Peyer's patch (tissue), 4 donors: ENCODE measurements around the gene CHAMP1. TPM values are rescaled to one million over a fixed set of nuclear protein-coding genes. Genes with fewer than 3 reads are reported as not detected.

Experiments used
- DNase-seq, 3 donors: peaks; one replicate each; pipeline ENCODE4 v3.0.0-alpha.2; 2017 to 2019
- H3K27ac ChIP-seq, 4 donors: fragments of 200-600 bp; sonication (generic); one replicate each; pipeline ENCODE4 v1.5.1; 2016 to 2019
- H3K27me3 ChIP-seq, 2 donors: fragments of 200-600 bp; sonication (generic); one replicate each; pipeline ENCODE4 v1.5.1; 2019
- H3K36me3 ChIP-seq, 3 donors: fragments of 200-600 bp; sonication (generic); one replicate each; pipeline ENCODE4 v1.5.1; 2016 to 2019
- H3K4me1 ChIP-seq, 4 donors: fragments of 200-600 bp; sonication (generic); one replicate each; pipeline ENCODE4 v1.5.1; 2016 to 2019
- H3K4me3 ChIP-seq, 4 donors: fragments of 200-600 bp; sonication (generic); 1 replicate in 3 of 4; 2 replicates in 1 of 4; pipeline ENCODE4 v1.5.1; 2016 to 2019; ENCODE audit warnings: mild to moderate bottlenecking in 1 of 4
- H3K9me3 ChIP-seq, 4 donors: fragments of 200-600 bp; sonication (generic); one replicate each; pipeline ENCODE4 v1.5.1; 2016 to 2019; ENCODE audit warnings: mild to moderate bottlenecking in 1 of 4
- CTCF ChIP-seq, 6 experiments: fragments of 450-650 bp in 4 of 6; fragments of 200-600 bp in 2 of 6; sonication (generic) in 1 of 6; IDR thresholded peaks; one replicate each; pipeline ENCODE4 v1.5.1; 2017 to 2019; ENCODE audit warnings: antibody characterized with exemption in 6 of 6, mild to moderate bottlenecking in 3 of 6, moderate library complexity in 1 of 6
- POLR2A ChIP-seq, 2 donors: fragments of 450-650 bp; IDR thresholded peaks; one replicate each; pipeline ENCODE4 v1.5.1; 2017; ENCODE audit warnings: antibody characterized with exemption in 2 of 2, mild to moderate bottlenecking in 2 of 2, moderate library complexity in 2 of 2
- total RNA-seq, 4 donors: library from RNA; depleted of rRNA; stranded (reverse); fragments of >200 nt; gene quantifications; one replicate each; pipeline ENCODE4 v1.1.0, GENCODE V29; 2016

CHAMP1 gene
- total RNA-seq, 4 donors from 2014 or later = 8.5 to 19.6 (median 15.5) TPM

GRCh38 chr13:114311387-114311786, 2.9 kb upstream of the CHAMP1 start:
- H3K27ac ChIP-seq = no peak overlapping the region
- no peaks in the 10 kb centered on the region for H3K9me3 ChIP-seq
- no peak overlapping the region for H3K4me3 ChIP-seq
- DNase-seq = no peak
- TF ChIP-seq POLR2A (IDR thresholded peaks at IDR 0.05) (no peak), CTCF (IDR thresholded peaks at IDR 0.05) (no peak)
- H3K36me3 ChIP-seq = peaks cover 0 to 8% (median 0%) of the 10 kb centered on the region in 3 donors
- peaks cover 0 to 21% (median 6%) of the 10 kb centered on the region in 4 donors for H3K4me1 ChIP-seq
- no peaks in the 10 kb centered on the region for H3K27me3 ChIP-seq

DNA sequence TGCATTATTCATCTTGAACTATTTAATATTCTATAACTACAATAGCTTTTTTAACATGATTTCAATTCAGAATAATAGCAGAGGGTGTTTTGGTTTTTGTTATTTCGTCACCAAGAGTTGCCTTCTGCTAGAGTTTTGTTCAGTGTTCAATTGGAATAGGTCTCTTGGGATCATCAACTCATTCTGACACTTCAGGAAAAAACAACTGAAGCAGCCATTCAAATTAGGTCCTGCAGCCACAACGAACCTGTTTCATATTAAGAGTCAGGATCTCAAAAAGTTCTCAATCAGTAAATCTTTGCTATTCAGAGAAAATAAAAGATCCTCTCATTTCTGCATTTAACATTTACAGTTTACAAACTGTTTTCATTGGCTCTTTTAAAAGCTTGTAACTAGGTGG, 2.4 kb upstream of the CHAMP1 start:
- H3K27me3 ChIP-seq = no peaks in the 10 kb centered on the region
- H3K36me3 ChIP-seq = peaks cover 0 to 2% (median 0%) of the 10 kb centered on the region in 3 donors
- H3K27ac ChIP-seq = no peak overlapping the region
- no peak overlapping the region for H3K4me3 ChIP-seq
- H3K4me1 ChIP-seq = peaks cover 0 to 24% (median 6%) of the 10 kb centered on the region in 4 donors
- H3K9me3 ChIP-seq = no peaks in the 10 kb centered on the region
- no peak for DNase-seq
- no peak for TF ChIP-seq CTCF (IDR thresholded peaks at IDR 0.05)
- TF ChIP-seq POLR2A (IDR thresholded peaks at IDR 0.05) = no peak

DNA sequence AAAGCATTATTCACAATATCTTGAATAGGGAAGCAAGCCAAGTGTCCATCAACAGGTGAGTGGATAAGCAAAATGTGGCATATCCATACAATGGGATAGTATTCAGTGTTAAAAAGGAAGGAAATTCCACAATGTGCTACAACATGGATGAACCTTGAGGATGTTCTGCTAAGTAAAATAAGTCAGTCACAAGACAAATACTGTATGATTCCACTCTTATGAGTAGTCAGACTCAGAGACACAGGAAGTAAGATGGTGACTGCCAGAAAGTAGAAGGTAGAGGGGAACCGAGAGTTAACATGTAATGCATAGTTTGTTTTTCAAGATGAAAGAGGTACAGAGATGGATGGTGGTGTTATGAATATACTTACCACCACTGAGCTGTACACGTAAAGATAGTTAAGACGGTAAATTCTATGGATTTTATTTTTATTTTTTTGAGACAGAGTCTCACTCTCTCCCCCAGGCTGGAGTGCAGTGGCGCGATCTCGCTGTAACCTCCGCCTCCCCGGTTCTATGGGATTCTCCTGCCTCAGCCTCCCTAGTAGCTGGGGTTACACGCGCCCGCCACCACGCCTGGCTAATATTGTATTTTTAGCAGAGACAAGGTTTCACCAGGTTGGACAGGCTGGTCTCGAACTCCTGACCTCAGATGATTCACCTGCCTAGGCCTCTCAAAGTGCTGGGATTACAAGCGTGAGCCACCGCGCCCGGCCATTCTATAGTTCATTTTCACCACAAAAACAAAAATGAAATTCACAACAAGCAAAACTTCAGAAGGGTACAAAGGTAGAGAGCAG, 1.0 kb upstream of the CHAMP1 start:
- DNase-seq = no peak

DNA sequence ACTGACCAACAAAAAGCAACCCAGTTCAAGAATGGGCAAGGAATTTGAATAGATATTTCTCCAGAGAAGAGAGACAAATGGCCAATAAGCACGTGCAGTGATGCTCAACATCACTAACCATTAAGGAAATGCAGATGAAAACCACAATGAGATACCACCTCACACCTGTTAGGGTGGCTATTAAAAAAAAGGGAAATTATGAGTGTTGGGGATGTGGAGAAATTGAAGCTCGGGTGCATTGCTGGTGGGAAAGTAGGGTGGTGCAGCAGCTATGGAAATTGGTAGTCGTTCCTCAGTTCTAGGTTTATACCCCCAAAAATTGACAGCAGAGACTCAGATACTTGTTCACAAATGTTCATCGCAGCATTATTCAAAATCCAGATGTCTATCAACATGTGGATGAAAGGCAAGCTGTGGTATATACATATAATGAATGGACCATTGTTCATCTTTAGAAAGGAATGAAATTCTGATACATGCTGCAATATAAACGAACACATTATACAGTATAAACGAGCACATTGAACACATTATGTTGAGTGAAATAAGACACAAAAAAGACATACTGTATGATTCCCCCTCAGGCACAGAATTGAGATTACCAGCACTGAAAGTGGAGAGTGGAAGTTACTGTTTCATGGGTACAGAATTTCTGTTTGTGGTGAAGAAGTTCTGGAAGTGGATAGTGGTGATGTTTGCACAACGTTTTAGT, 927 bp downstream of the CHAMP1 start:
- no peaks in the 10 kb centered on the region for H3K9me3 ChIP-seq
- peaks cover 0 to 47% (median 6%) of the 10 kb centered on the region in 4 donors for H3K4me1 ChIP-seq
- no peak for DNase-seq
- H3K4me3 ChIP-seq = peak overlapping the region; percentile 86 to 99 (median 90)
- H3K36me3 ChIP-seq = no peaks in the 10 kb centered on the region
- H3K27ac ChIP-seq = peak overlapping the region; percentile 88 to 99 (median 97)
- no peaks in the 10 kb centered on the region for H3K27me3 ChIP-seq
- TF ChIP-seq POLR2A (IDR thresholded peaks at IDR 0.05) = no peak
- no peak for TF ChIP-seq CTCF (IDR thresholded peaks at IDR 0.05)

More for the DNA sequence above, 1.0 kb upstream of the CHAMP1 start:
- Histone ChIP-seq H3K4me1 (peaks cover 0 to 31% (median 6%) of the 10 kb centered on the region in 4 donors), H3K9me3 (no peaks in the 10 kb centered on the region), H3K27ac (peak overlapping the region; percentile 88 to 99 (median 97)), H3K36me3 (no peaks in the 10 kb centered on the region), H3K4me3 (peak overlapping the region; percentile 86 to 99 (median 90)), H3K27me3 (no peaks in the 10 kb centered on the region)
- TF ChIP-seq POLR2A (IDR thresholded peaks at IDR 0.05) (no peak), CTCF (IDR thresholded peaks at IDR 0.05) (no peak)

- no peak overlapping the region for H3K4me3 ChIP-seq
- H3K4me1 ChIP-seq = peaks cover 0 to 45% (median 4%) of the 10 kb centered on the region in 4 donors
- H3K27ac ChIP-seq = no peak overlapping the region
- DNase-seq = no peak
- no peaks in the 10 kb centered on the region for H3K27me3 ChIP-seq
- no peaks in the 10 kb centered on the region for H3K9me3 ChIP-seq
- peaks cover 0 to 26% (median 0%) of the 10 kb centered on the region in 3 donors for H3K36me3 ChIP-seq
- no peak for TF ChIP-seq POLR2A (IDR thresholded peaks at IDR 0.05)
- no peak for TF ChIP-seq CTCF (IDR thresholded peaks at IDR 0.05)
Measured at GRCh38 chr13:114318624-114319023, 4.3 kb downstream of the CHAMP1 start.
